GM18508 (cell line): ENCODE measurements around the gene CFAP100.

Experiments
- ATAC-seq: cut with Tn5 transposase; IDR thresholded peaks from one replicate; pipeline ENCODE4 v1.9.1; 2021; ENCODE audit warnings: moderate number of reproducible peaks; ENCODE audit not compliant: insufficient read depth, unreplicated experiment

Gene CFAP100

DNA sequence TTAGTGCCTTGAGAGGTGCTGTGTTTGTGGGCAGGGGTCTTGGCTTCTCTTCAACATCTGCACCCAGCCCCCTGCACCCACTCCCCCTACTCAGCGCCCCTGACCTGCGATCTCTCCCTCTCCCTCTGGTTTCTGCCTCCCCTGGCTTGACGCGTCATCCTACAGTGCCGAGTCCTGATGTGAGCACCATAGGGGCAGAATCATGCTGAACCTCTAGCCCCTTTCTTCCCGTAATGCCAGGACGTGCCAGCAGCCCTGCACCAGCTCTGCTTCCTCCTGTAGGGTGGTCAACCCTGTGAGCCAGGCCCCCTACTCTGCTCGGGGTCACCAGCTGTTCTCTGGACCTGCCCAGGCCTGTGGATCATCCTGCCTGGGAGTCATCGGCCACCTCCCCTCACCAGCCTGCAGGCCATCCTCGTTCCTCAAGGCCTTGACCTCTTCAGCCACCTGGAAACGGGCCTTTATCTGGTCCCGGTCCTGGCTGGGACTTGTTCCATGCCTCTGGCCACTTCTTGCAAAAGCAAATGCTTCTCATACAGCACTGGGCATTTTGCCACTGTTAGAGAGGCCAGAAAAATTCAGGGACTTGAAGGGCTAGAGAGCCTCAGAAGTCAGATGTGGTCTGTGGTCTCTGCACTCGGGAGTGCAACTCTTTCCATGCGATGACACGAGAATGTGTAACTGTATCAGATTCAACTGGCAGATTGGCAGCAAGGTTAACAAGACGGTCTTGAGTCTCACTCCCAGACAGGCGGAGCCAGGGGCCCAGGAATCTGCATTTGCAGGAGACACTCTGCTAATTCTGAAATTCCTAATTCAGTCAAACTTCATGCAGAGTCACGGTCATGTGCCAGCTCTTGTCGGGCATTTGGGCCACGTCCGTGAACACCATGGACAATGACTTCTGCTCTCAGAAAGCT lies 20.8 kb upstream of the CFAP100 start:
- ATAC-seq: no peak

DNA sequence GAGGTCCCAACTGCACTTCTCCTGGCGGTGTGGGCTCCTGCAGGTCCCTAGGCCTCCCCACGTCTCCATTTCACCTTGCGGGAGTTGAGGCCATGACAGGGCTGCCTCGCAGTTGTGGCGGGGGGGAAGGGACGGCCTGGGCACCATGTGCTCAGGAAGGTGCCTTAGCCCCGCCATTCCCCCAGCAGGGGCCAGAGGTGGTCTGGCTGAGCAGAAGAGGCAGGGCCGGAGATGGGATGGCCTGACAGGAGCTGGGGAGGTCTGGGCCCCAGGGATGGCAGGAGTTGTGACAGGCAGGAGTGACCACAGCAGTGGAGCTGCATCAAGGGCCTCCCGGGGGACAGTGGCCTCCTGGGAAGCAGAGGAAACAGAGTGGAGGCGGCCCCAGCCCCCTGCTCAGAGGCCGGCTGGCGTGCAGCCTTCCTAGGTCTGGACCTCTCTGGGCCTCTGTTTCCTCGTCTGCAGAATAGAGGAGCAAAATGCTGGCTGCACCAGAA lies 18.8 kb upstream of the CFAP100 start:
- ATAC-seq: no peak

DNA sequence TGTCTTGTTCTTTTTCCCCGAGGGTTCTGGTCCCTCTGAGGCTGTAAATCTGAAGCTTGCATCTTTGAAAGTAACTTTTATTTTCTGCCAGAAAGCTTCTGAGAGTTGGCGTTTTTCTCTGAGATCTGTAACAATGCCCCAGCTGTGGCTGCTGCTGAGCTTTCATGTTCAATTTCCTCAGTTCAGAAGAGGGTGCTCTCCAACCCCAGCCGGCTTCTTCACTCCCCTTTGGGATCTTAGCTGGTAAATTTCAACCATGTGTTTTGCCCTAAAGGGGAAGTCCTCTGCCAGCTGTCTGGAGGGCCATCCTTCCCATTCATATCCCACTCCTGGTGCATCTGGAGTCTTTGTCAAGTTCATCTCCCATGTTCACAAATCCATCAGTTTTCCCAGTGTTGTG lies 18.3 kb upstream of the CFAP100 start:
- ATAC-seq: no peak

DNA sequence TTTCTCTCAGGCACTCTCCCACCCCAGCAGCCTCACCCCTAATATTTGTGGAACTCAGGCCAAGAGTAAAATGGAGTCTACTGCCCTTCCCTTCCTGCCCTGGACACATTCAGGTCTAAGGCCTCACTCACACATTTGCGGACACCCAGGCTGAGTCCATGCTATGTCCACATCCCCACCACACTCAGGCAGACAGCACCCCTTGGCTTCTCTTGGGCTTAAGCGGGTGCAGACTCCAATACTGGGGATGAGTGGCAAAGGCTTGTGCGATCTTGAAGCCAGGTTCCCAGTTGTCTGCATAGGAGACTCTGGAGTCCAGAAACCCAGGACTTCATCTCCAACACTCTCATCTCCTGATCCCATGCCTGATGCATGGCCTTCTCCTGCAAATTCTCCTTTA lies 17.5 kb upstream of the CFAP100 start:
- no peak for ATAC-seq

DNA sequence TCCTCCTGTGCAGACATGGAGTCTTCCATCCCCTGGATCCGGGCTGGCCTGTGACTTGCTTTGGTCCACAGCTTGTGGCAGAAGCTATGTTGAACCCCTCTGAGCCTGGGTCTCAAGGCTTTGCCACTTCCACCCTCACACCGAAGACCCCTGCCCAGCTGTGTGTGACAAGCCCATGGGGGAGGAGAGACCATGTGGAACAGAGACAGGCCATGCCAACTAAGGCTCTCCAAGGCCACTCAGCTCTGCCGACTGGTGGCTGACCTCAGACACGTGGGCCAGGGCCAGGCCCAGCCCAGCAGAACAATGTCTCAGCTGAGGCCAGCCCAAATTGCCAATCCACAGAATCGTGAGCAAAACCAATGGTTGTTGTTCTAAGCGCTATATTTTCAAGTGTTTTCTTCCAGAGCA lies 16.4 kb upstream of the CFAP100 start:
- no peak for ATAC-seq

DNA sequence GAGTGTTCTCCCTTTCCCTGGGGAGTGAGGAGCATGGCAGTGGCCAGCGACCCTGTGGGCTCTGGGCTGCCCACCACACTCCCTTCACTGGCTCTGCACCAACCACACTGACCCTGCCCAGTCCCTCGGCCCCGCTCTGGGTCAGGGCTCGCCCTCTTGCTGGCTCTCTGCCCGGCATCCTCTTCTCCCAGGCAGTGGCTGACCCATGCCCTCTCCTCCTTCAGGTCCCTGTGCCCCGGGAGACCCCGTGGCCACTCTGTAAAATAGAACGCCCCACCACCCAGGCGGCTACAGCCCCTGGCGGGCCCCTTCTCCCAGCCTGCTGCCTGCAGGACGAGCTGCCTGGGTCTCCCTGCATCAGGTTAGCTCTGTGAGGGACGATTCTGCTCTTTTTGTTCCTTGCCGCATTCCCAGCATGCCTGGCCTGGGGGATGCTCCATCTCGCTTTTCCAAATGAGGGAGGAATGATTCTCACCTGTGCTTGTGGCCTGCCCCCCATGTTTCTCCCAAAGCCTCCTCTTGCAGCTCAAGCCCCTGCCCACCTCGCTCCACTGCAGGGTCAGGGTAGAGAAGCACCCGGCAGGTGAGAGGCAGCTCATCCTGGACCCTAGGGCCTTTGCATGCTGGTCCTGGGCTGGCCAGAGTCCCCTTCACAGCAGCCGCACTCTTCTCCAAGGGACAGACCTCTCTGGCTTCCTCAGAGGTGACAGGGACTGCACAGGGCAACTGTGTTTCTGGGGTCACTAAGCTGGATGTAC lies 14.5 kb upstream of the CFAP100 start:
- ATAC-seq: no peak

DNA sequence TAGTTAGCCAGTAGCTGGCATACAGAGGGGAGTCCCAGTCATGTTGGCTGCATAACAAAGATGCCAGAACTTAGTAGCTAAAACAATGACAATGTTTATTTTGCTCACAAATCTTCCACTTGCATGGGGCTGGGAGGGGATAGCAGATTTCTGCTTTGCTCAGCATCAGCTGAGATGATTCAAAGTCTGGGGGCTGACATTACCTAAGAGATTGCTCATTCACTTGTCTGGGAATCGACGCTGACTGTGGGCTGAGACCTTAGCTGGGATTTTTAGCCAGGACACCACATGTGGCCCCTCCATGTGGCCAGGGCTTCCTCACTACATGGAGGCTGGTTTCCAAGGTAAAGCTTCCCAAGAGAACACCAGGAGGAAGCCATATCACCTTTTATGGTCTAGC lies 12.7 kb upstream of the CFAP100 start:
- no peak for ATAC-seq

DNA sequence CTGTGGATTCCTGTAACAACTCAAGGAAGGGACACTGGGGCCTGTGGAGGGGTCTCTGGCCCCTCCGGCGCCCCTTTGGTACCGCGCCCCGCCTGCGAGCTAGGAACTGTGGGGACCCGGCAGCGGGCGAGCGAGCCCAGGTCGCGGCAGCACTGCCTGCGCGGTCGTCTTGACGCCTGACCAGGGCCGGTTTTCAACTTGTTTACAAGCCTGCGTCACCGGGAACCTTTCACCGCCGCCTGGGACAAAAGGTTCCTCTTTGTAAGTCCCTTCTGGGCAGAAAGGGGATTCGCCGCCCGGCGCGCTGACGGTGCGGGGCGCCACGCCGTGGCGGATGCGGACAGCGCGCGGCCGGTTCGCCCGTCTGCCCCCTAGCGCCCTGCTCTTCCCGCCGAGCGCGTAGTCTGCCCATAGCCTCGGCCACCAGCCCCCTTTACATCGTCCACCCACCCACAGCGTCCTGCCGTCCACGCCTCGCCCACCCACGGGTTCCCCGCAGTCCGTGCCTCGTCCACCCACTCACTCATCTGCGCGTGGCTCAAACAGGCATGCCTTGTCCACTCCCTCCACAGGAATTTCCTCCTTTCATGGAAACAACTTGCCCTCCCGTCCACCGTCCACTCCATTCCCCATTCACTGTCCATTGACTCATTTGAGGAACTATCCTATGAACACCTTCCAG lies 5.5 kb upstream of the CFAP100 start:
- no peak for ATAC-seq

DNA sequence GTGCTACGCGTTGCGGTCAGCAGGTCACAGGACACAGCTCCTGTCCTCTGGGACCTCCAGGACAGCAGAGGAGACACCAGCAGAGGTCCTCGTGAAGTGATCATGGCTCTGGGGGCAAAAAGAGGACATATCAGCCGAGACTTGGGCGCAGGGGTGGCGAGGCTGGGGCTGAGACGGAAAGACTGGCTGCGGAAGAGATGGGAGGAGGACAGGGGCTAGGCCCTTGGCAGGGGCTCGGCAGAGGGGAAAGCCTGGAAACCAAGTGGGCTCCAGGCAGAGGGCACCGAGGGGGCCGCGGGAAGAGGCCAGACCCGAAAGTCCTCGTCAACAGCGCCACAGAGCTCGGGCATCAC lies 4.9 kb upstream of the CFAP100 start:
- no peak for ATAC-seq

DNA sequence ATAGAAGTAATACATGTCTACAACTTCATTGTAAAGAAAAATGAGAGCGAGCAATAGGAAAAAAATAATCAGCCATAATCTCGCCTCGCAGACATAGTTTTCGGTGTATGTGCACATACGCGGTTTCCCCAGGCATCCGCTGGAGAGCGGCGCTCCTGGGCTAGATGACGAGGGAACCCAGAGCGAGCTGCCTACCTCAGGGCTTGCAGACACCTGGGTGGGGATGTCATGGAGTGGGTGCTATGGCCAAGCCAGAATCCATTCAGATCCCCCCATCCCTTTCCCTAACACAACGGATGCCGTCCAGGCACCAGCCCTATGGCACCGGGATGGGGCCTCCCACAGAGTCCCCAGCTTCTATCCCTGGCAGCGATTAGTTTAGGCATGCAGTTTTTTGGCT lies 4.5 kb upstream of the CFAP100 start:
- ATAC-seq: no peak

DNA sequence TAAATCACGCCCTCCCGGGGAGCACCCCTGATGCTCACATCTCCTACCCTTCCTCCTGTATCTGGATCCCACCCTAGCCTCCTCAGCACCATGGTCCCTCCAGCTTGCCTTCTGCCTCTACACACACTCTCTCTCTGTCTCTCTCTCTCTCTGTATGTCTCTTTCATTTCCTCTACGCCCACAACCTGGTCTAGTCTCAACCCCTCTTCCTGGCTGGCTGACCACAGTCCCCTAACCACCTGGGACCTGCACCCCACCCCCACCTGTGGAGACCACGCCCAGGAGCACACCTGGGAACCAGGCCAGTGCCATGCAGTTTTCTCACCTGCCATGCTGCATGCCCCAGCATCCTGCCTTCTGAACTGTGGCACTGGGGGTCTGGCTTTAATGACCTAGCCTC lies 4.0 kb upstream of the CFAP100 start:
- ATAC-seq: no peak

DNA sequence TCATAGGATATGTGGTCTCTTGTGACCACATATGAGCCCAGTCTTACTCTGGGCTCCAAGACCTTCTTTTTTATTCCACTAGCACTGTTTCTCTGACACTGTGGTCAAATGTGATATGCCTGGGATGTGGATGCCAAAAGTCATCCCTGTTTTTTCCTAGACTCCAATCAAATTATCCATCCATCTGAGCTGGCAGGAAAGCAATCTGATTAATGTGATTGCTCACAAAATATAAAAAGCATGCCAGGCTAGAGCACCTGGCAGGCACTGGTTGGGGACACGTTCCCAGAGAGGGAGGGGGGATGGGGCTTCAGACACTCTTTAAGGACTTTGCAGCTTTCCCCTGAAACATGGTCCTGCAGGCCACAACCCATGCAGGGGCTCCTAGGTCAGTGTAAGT lies 3.1 kb upstream of the CFAP100 start:
- ATAC-seq: no peak

DNA sequence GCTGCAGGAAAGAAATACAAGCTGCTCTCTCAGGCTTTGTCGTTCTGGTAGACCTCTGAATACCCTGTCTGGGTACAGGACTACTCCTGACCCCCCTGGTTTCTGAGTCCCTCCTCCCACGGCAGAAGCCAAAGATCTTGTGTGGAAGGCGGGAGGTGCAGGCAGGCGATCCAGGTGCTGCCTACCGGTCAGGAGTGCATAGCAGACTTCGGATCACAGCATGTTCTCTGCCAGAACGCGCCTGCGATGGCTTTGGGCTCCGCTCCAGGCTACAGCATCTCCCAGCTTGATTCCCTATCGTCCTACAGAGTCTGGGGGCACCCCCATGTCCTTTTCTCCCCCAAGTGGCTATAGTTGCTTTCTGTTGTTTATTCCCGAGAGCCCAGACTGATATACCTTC lies 2.5 kb upstream of the CFAP100 start:
- no peak for ATAC-seq

DNA sequence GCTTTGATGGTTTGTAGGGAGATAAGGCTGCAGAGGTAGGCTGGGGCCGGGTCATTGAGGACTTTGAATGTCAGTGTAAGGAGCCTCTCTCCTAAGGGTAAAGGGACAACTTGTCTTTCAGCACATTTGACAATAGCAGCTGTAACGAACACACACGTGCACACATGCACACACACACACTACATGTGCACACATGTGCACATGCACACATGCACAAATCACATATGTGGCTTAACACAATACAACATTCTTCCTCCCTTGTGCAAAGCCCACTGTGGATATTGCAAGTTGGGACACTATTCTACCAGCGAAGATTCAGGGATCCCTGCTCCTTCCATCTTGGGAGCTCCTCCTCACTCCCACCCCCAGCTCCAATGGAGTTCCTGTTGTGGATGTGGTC lies 1.1 kb upstream of the CFAP100 start:
- ATAC-seq: no peak

DNA sequence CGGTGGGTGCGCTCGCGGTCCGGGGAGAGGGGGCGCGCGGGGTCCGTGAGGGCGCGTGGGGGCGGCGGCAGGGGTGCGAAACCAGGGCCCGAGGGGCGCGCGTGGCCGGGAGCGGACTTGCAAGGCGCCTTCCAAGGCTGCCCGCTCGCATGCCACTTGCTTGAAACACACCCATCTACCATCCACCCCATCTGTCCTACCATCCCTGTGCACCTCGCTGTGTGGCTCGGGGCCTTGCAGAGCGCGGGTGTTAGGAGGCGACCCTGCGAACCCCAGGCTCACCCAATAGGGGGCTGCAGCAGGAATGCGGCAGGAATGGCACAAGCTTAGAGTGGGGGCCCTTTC lies 240 bp downstream of the CFAP100 start:
- no peak for ATAC-seq

DNA sequence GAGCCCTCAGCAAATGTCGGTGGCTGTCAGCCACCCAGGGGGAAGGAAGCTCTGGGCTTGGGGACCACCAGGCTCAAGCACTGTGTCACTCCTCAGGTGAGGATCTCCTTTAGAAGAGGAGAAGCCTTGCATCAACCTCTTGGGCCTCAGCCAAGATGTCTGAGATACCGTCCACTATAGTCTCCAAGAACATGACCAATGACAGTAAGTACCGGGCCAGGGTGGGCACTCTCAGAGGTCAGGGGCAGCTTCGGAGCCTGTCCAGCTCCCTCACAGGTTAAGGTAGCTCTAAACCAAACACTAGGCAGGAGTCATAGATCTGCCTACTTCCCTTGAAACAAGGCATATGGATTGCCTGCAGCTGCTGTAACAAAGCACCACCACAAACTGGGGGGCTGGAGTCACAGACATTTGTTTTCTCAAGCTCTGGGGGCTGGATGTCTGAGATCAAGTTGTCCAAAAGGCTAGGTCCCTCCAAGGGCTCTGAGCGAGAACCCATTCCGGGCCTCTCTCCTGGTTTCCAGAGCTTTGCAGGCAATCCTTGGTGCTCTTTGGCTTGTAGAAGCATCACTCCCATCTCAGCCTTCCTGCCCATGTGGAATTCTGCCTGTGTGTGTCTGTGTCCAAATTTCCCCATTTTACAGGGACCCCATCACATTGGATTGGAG lies 1.3 kb downstream of the CFAP100 start:
- ATAC-seq: no peak

DNA sequence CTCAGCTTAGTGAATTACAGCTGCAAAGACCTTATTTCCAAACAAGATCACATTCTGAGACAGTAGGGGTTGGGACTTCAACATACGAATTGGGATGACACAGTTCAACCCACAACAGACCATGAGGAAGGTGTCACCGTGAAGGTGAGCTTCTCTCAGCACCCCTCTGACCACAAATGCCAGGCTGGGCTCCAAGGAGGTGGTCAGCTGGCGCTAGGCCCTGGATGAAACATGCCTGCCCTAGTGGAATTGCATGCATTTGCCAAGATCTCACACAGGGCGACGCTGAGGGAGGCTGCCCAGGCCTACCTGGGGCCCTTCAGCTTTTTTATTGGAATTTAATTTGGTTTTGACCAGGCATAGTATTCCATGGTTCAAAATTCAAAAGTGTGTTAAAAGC lies 1.8 kb downstream of the CFAP100 start:
- ATAC-seq: no peak

DNA sequence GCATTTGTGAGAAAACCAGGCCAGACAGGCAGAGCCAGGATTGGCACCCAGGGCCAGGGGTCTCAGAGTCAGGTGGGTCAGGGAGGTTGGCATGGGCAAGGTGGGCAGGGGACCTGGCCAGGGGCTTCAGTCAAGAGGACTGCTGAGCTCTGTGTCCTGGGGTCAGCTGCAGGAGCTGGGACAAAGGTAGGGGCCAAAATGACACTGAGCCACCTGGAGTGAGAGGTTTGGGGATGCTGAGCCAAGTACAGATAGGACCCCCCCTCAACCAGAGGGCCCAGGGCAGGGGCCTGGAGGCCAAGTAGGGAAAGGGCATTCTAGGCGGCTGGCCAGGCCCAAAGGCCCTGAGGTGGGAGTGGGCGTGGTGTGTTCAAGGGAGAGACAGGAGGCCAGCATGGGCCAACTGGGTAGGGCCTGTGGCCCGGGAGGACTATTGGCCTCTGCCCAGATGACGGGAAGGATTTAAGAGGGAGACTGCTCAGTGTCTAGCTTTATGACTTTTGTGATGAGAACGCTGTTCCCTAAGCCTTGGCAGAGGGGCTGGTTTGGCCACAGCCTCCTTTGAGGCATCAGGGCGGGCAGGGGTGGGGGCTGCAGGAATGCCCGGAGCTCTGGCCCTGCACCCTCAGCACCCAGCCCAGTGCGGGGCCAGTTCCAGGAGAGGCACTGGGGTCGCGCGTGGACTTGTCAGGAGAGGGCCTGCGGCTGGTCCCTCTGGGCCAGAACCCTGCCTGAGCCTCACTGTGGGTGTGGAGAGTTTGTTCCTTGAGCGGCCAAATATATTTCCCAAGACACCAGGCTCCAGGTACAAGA lies 3.1 kb downstream of the CFAP100 start:
- no peak for ATAC-seq

DNA sequence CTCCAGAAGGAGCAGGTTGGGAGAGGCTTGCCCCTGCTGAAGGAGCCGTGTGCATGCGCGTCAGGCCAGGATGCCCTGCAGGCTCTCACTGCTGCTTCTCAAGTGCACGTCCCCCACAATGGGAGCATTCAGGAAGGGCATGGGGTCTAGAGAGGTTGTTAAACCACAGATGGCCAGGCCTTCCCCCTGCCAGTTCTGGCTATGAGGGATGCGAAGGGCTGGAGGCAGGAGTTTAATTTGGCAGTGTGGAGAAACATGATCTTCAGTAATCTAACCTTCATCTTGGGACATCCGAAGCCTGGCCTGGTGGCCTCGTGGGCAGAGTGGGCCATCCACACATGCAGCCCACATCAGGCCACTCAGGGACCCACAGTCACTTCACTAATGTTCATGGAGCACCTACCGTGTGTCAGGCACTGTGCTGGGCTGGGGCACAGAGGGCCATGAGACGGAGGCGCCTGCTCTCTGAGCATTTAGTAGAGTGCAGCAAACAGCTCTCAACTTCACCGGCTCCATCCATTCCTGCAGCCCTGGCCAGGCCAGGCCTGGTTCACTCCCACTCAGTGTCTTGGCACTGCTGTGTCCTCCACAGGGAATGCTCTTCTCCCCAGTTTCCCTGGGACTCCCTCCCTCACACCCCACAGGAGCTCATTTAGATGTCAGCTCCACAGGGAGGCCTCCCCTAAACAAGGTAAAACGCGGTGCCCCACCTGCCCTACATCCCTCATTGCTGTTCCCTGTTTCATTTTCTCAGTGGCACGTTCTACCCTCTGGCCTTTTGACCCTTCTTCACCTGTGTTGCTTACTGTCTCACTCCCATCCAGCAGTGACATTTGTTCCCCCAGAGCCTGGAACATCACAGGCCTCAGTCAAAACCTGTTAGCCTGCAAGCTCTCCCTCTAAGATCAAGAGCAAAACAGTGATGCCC lies 4.0 kb downstream of the CFAP100 start:
- ATAC-seq: no peak
